HG02870 (cell line): ENCODE results near the gene FHL2.

ENCODE experiments used
- ATAC-seq: cut with Tn5 transposase; IDR thresholded peaks from one replicate; pipeline ENCODE4 v1.9.1; 2021; ENCODE audit warnings: mild to moderate bottlenecking, moderate library complexity; ENCODE audit not compliant: unreplicated experiment

Gene FHL2

GRCh38 chr2:105321875-105322646, 76.8 kb downstream of the FHL2 start:
- ATAC-seq = peak; percentile 34

DNA sequence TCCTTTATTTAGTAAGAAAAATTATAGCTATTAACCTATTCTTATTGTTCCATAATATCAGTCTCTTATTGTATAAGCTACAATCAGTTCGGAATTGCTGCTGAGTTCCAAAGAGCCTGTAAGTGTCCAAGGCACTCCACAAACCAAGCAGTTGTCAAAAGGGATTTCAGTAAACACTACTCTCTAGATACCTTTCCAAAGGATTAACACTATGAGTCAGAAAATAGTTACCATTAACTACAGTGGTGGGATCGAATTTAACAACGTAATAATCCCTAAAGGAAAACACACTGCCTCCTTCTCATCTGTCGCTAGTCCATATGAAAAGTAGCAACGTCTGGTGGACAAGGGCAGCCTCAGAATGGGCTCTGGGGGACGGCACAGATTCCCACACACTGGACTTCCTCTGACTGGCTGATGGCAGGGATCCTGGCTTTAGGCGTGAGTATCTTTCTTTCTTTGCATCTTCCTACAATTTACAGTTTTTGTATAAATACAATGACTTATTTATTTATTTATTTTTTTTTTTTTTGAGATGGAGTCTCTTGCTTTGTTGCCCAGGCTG, 78.1 kb downstream of the FHL2 start:
- ATAC-seq = no peak

- no peak for ATAC-seq
Measured at GRCh38 chr2:105317937-105318336, 80.9 kb downstream of the FHL2 start.

- peak; percentile 77 for ATAC-seq
Measured at GRCh38 chr2:105315314-105315713, 83.5 kb downstream of the FHL2 start.

DNA sequence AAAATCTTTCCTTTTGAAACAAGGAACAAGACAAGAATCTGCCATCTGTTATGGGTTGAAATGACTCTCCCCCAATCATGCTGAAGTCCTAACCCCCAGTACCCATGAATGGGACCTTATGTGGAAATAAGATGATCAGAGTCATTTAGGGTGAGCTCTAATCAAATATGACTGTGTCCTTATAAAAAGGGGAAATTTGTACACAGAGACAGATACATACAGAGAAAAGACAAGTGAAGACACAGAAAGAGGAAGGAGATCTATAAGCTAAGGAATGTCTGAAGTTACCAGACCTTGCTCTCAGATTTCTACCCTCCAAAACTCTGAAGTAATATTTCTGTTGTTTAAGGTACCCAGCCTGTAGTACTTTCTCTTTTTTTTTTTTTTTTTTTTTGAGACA, 85.0 kb downstream of the FHL2 start:
- peak; percentile 39 for ATAC-seq
